Ascending aorta (tissue), 2 donors: ENCODE data around the gene FDPS. TPM values are rescaled to one million over a fixed set of nuclear protein-coding genes. Genes with fewer than 3 reads are reported as not detected.

Source experiments
- DNase-seq, 2 donors: peaks; one replicate each; pipeline ENCODE4 v3.0.0-alpha.2; 2019; ENCODE audit warnings: low spot score in 2 of 2
- H3K27ac ChIP-seq, 2 donors: fragments of 200-600 bp; sonication (generic); one replicate each; pipeline ENCODE4 v1.5.1; 2016 to 2017; ENCODE audit warnings: mild to moderate bottlenecking in 1 of 2
- H3K27me3 ChIP-seq: fragments of 200-600 bp; sonication (generic); one replicate; pipeline ENCODE4 v1.5.1; 2017
- H3K36me3 ChIP-seq, 2 donors: fragments of 200-600 bp; sonication (generic); one replicate each; pipeline ENCODE4 v1.5.1; 2016
- H3K4me1 ChIP-seq, 2 donors: fragments of 200-600 bp; sonication (generic); one replicate each; pipeline ENCODE4 v1.5.1; 2016 to 2017; ENCODE audit warnings: mild to moderate bottlenecking in 1 of 2
- H3K4me3 ChIP-seq, 2 donors: fragments of 200-600 bp; sonication (generic); one replicate each; pipeline ENCODE4 v1.5.1; 2016 to 2017; ENCODE audit warnings: mild to moderate bottlenecking in 1 of 2
- H3K9me3 ChIP-seq, 2 donors: fragments of 200-600 bp; sonication (generic); one replicate each; pipeline ENCODE4 v1.5.1; 2016
- CTCF ChIP-seq, 3 experiments: fragments of 200-600 bp in 2 of 3; fragments of 450-650 bp in 1 of 3; sonication (generic) in 2 of 3; IDR thresholded peaks; one replicate each; pipeline ENCODE4 v1.5.1; 2016 to 2019; ENCODE audit warnings: antibody characterized with exemption in 3 of 3, mild to moderate bottlenecking in 1 of 3, moderate library complexity in 1 of 3
- intact Hi-C: fragments of 100-400 bp; cut with DNase I; formaldehyde crosslinking; loops from one replicate; pipeline ENCODE4 v1.15.1; 2023
- total RNA-seq: library from RNA; depleted of rRNA; stranded (reverse); fragments of >200 nt; gene quantifications from one replicate; pipeline ENCODE4 v1.1.0, GENCODE V29; 2016

Gene FDPS
- total RNA-seq, 1 donor from 2014 or later, result 51.7 TPM

GRCh38 chr1:155360051-155360450 is 51.4 kb downstream of the FDPS start:
- Histone ChIP-seq H3K4me1 (no peaks in the 10 kb centered on the region), H3K9me3 (no peaks in the 10 kb centered on the region), H3K4me3 (no peak overlapping the region), H3K27me3 (no peaks in the 10 kb centered on the region), H3K36me3 (peaks cover 51 to 64% of the 10 kb centered on the region in 2 donors), H3K27ac (no peak overlapping the region)
- DNase-seq, result no peak
- no peak for TF ChIP-seq CTCF (IDR thresholded peaks at IDR 0.05)
- intact Hi-C loops, result no loop called here

Other genes starting within 250 kb of the FDPS start
- 11.2 TPM for gene EFNA4, start 245.1 kb upstream of the FDPS start, total RNA-seq
- 1.5 TPM for gene EFNA3, start 230.0 kb upstream of the FDPS start, total RNA-seq
- gene EFNA1, start 181.0 kb upstream of the FDPS start, total RNA-seq, result 66.7 TPM
- 9.4 TPM for gene SLC50A1, start 173.0 kb upstream of the FDPS start, total RNA-seq
- 78.2 TPM for gene DPM3, start 168.3 kb upstream of the FDPS start, total RNA-seq
- gene KRTCAP2, start 135.6 kb upstream of the FDPS start, total RNA-seq, result 146 TPM
- gene TRIM46, start 135.0 kb upstream of the FDPS start, total RNA-seq, result not detected
- gene THBS3, start 101.0 kb upstream of the FDPS start, total RNA-seq, result 40.3 TPM
- 23.9 TPM for gene MTX1, start 100.2 kb upstream of the FDPS start, total RNA-seq
- 34.5 TPM for gene ENTREP3, start 53.4 kb upstream of the FDPS start, total RNA-seq
- gene SCAMP3, start 46.5 kb upstream of the FDPS start, total RNA-seq, result 63.6 TPM
- 32.1 TPM for gene CLK2, start 35.4 kb upstream of the FDPS start, total RNA-seq
- 2.6 TPM for gene HCN3, start 31.4 kb upstream of the FDPS start, total RNA-seq
- gene PKLR, start 7.4 kb upstream of the FDPS start, total RNA-seq, result not detected
- 18.4 TPM for gene RUSC1, start 12.0 kb downstream of the FDPS start, total RNA-seq